Measurements from ENCODE around the gene KCNB1.
"Not testable (repeated sequence)": the region's sequence is repeated elsewhere in the genome, so short reads cannot be mapped to it uniquely, and the experiment has no call there.

KCNB1 gene

DNA sequence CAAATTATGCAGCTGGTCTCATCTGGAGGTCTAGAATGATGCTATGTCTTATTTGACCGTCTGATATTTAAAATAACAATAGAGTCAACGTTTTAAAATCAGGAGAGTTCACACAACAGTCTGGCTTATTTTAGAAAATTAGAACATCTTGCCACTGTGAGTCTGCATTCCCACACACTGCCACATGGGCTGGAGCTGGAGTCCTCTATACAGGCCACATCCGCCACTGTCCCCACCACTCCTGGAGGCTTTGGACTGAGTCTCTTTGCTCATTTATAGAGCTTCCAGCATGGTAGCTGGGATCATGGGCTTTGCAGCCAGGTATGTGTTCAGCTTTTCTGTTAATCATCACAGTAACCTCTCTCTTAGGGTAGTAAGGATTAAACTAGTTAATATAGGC is 135.8 kb downstream of the KCNB1 start:
- DNase-seq: no peak

DNA sequence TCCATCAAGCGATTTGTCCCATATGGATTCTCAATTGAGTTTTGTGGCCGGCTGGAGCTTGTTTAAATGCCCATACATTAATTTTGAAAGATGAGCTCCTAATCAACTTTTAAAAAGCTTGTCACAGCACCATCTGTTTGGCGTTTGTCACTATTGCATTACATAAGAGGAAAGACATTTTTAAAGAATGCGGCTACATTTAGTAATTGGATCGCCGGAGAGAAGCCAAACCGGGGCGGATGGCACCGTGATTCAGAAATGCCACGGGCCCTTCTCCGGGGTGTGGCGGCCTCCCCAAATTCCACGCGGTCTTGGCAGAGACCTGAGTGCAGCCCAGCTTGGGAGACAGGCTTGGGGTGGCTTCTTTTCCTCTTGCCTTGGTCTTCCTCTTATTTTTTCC is 136.9 kb downstream of the KCNB1 start:
- no peak for DNase-seq

DNA sequence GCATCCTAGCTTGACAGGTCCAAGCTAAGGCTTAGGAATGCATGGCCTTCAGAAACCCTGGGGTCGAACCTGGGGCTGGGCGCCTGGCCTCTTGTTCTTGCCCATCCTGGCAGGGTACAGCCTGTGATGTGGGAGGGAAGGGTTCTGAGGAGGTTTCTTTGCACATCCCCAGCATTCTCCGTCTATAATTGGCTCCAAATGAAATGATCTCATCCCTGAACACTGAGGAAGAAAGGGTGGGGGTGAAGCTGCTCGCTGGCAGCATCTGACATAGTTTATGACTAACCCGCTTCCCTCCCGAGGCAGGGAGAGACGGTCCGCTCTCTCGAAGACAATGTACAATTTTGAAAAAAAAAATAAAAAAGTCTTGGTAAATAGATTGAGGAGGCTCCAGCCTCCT is 137.5 kb downstream of the KCNB1 start:
- DNase-seq: no peak

DNA sequence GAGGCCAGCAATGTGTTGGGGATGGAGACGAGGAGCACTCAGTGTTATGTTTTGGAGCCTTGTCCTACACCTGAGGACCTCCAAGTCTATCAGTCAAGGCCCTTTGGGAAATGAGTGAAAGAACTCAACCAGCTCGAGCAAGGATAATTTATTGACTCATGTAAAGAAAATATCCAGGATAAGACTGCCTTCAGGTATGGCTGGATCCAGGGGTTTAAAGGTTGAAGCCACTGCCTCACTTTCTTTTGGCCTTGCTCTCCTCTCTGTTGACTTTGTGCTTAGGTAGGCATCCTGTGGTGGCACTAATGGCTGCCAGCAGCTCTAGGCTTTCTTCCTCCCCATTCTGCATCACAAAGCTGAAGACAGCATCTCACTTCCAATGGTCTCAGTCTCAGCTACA is 138.3 kb downstream of the KCNB1 start:
- no peak for DNase-seq

DNA sequence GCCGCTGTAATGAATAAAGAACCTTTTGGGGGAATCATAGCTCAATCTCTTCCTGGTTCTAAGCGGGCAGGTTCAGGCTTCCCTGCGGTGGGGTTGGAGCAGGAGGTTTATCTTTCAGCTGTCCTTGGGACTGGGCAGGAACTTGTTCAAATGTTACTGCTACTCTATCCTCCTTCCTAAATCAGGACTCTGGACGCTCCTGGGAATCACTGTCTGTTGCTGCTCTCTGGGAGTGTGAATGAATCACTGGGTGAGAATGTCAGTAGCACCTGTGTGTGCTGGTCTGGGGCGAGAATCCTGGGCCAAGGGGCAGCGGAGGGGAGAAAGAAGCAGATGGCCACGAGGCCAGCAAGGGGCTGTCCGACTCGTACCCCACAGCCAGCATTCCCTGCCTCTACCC is 139.2 kb downstream of the KCNB1 start:
- DNase-seq: no peak

DNA sequence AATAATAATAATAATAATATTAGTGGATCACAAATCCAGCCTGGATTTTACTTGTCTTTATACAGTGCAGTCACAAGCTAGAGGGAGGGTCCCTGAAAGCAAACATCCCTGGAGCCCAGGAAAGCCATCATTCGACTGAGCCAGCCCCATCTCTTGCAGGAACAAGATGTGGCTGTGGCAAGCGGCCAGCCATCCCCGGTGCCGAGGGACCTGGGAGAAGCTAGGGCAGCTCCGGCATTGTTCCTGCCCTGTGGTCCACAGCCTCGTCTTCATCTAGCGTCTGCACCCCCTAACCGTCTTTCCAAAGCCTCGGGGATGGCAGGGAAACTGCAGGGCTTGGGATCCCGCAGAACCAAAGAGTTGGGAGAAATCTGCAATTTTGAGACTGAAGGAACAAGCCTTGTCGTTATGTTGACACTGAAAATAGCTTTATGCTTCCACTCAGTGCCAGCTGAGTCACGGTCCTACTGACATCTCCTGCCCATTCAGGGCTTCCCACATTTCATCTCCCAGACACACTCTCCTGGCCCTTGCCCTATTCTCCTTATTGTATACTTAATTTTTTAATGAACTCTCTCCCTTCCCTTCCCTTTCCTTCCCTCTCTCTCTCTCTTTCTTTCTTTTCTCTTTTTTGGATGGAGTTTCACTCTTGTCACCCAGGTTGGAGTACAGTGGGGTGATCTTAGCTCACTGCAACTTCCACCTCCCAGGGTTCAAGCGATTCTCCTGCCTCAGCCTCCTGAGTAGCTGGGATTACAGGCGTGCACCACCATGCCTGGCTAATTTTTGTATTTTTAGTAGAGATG is 142.1 kb downstream of the KCNB1 start:
- DNase-seq: no peak

DNA sequence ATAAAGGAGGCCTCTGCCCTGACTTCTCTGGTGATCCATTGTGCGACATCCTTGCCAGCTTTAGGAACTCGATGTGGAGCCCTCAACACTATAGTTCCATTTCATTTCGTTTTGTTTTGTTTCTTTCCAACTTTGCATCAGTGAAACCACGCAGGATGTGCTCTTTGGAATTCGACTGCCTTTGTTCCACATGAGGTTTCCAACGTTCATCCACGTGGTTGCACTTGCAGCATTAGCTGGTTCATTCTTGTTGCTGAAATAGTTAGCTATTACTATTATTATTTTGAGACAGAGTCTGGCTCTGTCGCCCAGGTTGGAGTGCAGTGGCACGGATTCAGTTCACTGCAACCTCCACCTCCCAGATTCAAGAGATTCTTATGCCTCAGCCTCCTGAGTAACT is 143.3 kb downstream of the KCNB1 start:
- DNase-seq: no peak

DNA sequence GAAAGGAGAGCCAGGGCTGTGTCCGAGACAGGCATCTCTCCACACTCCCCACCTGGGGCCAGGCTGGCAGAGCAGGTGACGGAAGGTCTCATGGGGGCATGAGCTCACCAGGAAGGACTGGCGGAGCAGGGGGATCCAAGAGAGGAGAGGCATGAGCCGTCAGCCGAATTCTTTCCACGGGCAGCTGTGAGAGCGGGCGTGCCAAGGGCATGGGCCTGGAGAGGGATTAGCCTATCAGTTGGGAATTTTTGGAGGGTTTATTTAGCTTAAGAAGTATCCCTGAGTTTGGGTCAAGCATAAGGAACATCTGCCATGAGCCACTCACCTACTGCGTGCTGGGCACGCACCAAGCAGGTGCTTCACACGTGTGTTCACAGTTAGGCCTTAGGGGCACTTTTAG is 144.4 kb downstream of the KCNB1 start:
- no peak for DNase-seq

DNA sequence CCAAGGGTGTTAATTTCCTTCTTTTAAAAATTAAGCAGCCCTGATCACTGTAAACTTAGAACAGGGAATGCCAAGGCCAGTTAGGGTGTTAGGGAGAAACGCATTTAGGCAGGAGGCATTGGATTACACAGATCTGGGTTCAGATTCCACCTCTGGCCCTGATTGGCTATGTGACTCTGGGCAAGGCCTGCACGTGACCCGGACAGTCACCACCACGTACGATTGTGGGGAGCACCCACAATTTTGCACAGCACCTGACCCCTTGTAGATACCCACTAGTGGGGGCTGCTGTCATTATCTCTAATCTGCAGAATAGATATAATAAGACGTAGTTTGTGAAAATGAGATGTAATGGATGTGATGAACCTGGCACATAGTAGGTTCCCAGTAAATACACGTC is 145.1 kb downstream of the KCNB1 start:
- no peak for DNase-seq

DNA sequence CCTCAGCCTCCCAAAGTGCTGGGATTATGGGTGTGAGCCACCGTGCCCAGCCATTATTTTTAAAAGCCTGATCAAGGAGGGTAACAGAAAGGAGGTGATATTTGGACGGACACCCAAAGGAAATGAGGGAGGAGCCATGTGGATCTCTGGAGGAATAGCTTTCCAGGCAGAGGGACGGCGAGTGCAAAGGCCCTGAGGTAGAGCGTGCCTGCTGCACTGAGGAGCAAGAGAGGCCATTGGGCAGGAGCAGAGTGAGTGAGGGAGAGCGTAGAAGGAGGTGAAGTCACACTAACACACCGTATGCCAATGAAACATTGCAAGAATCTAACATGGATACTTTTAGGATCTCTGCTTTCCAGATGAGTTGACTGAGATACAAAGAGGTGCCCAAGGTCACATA is 145.7 kb downstream of the KCNB1 start:
- no peak for DNase-seq

DNA sequence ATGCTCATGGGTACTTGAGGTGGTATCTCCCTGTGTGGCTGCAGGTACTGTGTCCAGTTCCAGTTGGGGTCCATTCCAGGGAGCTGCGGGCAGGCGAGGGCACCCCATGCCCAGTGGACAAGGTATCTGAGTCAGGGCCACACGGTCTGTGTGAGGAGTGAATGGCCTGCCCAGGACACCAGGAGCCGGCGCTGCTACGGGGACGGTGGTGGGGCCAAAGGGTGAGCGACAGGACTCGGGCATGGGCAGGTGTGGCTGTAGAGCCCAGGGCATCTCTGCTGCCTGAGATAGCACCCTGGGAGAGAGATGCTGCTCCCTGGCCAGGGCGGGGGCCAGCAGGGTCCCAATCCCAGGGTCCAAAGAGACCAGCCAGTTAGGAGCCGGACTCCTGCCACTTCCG is 147.0 kb downstream of the KCNB1 start:
- no peak for DNase-seq

DNA sequence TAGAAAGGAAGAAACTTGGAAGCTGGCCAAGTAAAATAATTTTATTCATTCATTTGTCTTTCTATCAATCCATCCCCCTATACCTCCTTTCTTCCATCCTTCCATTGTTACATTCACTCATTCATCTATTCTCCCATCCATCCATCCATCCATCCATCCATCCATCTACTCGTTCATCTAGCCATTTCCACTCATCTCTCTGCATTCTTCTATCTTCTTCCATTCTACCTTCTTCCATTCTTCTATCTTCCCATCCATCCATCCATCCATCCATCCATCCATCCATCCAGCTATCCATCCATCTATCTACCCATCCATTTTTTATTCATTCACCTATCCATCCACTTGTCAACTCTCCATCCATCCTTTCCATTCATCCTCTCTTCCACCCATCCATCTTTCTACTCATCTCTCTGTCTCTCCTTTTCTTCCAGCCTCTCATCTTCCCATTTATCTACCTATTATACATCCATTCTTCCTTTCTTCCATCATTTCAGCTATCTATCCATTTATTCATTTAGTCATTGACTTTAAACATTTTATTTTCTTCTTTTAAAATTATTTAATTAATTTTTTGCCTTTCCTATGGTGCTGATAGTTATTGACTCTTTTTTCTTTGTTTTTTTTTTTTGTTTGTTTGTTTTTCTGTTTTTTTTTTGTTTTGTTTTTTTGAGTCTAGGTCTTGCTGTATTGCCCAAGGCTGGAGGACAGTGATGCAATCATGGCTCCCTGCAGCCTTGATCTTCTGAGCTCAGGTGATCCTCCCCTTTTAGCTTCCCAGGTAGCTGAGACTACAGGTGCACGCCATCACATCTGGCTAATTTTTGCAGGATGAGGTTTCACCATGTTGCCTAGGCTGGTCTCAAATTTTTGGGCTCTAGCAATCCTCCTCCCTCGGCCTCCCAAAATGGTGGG is 151.5 kb downstream of the KCNB1 start:
- no peak for DNase-seq

DNA sequence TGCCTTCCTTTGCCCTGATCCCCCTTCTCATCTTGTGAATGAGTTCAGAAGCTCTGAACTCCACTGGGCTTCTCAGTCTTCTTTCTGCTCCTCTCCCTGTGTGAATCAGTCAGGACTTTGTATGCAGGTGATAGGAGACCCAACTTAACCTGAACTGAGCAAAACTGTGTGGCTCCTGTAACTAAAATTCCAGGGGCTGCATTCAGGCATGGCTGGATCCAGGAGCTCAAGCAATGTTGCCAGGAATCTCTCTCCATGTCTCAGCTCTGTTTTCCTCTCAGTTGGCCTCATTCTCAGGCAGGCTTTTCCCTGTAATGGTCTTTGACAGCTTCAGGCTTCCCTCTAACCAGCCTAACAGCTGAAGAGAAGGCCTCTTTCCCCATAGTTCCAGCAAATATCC is 153.7 kb downstream of the KCNB1 start:
- DNase-seq: no peak

DNA sequence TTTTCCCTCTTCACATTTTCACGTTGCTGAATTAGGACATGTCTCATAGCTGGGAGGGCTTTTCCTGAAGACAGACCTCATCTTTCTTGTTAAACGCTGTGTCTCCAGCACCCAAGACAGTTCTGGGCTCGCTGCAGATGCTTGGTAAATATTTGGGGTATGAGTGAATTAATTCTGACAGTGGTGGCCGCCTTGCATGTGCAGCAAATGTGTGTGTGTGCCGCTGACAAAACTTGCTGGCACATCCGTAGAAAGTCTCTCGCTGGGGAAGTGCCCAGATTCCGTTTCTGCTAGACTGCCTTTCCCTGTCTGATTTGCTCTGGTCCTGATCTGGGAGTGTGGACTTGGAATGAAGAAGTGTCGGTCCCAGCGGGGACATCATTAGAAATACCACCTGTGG is 156.4 kb downstream of the KCNB1 start:
- DNase-seq: no peak

DNA sequence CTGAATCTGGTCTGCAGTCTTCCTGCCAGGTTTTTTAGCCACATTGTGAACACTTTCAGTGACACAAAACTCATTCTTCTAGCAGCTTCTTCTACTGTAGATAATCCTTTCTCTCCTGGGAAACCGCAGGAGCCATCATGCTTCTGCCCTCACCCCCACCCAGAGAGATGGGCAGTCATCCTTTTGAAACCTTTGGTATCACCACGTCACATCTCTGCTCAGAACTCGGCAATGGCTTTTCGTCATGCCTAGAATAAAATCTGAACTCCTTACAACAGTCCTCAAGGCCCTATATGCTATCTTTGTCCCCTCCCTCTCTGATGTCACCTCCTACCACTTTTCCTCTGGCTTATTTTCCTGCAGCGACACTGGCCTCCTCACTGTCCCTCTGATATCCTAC is 158.2 kb downstream of the KCNB1 start:
- no peak for DNase-seq

DNA sequence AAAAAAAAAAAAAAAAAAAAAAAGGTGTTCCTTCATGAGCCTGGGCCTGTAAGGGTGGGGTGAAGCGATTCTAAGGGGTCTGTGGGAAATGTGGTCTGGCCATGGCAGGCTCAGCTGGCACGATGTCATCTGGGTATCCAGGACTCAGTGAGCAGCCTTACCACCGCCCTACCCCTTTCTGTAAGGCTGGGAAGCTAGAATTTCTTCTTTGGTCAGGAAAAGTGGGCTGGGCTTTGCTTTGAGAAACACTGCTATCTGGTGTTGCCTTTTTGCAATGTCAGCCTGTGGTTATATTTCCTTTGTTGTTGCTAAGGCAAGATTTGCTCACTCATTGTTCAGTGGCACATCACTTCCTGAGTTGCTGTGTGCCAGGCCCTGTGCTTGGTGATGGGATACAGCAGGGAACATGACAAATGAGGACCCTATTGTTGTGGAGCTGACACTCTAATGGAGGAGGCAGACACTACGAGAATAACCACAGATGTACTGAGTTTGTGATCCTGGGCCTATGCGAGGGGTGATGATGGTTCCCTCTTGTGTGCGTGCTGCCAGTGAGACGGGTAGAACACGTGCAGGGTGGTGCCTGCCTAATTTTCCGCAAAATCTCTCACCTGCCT is 158.7 kb downstream of the KCNB1 start:
- peak; percentile 38 for DNase-seq

DNA sequence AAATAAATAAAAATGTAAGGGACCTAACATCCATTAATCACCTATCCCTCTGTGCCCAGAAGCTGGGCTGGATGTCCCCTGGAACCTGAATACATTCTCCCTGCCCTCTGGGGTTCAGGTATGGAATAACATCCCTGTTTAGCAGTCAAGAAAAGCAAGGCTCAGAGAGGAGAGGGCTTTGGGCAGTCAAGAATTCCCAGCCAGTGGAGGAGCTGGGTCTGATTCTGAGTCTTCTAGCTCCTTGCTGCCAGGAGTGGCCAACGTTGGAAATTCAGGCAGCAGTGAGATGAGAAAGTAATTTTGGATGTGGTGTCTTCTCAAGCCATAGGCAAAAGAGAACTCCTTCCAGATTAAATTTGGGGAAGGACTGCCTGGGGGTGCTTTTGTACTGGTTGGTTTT is 162.0 kb downstream of the KCNB1 start:
- peak; percentile 12 for DNase-seq

DNA sequence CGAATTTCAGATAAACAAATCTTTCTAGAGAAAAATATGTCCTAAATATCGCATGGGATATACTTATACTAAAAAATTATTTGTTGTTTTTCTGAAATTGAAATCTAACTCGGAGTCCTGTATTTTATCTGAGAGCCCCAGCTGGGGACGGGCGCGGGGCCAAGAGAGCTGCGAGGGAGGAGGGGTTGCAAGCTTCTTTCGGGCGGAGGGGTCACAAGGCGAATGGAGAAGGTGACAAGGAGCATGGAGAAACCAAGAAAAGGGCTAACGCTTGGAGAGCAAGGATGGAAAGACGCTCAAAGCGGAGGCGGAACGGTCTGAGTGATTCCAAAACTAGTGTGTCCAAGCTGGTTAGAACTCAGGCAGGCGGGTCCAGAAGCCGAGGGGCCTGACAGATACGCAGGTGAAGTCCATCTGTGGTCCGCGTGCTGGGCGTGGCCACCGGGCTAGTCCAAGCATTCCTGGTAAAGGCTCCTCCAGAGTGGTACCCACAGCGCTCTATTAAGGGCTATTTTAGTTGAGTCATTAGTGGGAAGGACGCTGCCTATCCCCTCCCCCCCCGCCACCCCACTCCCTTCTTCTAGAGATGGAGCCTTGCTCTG is 163.2 kb downstream of the KCNB1 start:
- DNase-seq: no peak

DNA sequence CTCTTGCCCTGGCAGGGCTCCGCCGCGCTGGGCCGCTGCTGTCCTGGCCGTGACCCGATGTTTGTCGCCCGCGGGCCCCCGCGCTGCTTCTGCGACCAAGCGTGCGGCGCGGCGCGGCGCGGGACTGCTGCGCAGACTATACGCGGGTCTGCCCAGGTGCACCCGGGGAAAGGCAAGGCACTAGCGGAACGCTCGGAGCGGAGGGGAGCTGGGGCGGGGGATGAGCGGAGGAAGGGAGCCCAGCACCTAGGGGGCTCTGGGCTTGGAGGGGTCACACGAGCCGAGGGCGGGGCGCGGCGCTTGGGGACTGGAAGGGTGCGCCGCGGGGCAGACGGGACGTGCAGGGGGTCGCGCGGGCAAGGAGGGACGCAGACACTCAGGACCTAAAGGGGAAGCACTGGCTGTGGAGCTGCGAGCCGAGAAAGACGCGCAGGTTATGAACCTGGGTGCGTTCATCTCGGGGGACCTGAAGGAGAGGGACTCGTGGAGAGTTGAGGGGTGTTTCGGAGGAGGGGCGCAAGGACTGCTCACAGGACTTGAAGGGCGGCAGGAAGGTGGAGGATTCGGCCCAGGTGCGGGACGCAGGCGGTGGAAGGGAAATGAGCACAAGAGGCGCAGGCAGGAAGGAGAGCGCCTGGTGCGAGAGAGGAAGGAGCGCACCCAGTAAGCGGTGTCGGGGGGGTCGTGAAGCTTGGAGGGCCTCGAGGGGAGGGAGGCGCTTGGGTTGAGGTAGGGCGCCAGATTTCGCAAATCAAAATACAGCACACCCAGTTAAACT is 163.8 kb downstream of the KCNB1 start:
- DNase-seq: no peak

DNA sequence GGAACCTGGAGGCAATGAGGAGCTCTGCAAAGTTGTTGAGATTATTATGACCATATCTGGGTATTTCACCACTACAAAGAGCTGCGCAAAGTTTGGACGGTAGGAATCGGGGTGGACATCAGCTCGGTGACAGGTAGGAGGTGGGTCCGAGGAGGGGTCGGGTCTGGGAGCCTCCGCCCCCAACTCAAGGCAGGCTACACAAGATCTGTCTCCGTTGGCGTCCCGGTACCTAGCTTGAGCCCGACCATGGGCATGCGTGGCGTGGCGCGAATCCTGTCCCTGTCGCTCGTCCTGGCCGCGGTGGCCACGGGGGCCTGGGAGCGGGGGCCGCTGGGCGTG is 164.4 kb downstream of the KCNB1 start:
- DNase-seq: no peak

DNA sequence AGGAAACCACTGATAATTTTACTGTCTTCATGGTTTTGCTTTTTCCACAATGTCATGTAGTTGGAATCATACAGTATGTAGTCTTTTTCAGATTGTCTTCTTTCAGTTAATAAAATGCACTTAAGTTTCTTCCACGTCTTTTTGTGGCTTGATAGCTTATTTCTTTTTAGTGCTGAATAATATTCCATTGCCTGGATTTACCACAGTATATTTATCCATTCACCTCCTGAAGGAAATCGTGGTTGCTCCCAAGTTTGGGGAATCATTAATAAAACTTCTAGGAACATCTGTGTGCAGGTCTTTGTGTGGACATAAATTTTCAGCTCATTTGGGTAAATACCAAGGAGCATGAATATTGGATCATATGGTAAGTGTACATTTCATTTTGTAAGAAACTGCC is 165.8 kb downstream of the KCNB1 start:
- no peak for DNase-seq

DNA sequence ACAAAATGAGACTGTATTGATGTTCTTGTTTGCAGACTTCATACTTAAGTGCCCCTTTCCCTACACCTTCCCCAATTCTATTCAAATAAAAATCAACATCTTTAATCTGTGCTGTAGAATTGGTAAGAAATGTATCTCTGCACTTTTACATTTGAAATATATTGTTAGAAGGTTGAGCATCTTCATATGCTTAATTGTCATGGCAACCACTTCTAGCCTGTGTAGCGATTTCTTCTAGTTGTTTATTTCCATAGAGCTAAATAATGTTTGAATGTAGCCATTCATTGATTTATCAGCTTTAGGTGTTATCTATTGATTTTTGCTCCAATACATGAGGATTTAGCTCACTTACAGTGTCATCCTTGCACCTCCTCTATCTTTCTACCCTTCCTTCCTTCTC is 166.9 kb downstream of the KCNB1 start:
- no peak for DNase-seq

DNA sequence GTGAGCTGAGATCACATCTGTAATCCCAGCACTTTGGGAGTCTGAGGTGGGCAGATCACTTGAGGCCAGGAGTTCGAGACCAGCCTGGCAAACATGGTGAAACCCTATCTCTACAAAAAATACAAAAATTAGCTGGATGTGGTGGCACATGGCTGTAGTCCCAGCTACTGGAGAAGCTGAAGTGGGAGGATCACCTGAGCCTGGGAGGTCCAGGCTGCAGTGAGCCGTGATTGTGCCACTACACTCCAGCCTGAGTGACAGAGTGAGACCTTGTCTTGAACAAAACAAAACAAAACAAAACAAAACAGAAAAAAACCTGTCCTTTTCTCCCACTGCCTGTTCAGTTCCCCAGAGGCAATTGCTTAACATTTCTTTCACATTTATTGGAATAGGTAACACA is 168.4 kb downstream of the KCNB1 start:
- DNase-seq: not testable (repeated sequence)

Data from NCI-H1436 (cell line).